ENCODE measurements around the gene CD3G. TPM values are rescaled to one million over a fixed set of nuclear protein-coding genes. Genes with fewer than 3 reads are reported as not detected.
A peak's percentile ranks its signal among the peaks of the same experiment; 100 is the strongest.

CD3G gene
- total RNA-seq, 1 experiment from 2014 or later, result 158 TPM

DNA sequence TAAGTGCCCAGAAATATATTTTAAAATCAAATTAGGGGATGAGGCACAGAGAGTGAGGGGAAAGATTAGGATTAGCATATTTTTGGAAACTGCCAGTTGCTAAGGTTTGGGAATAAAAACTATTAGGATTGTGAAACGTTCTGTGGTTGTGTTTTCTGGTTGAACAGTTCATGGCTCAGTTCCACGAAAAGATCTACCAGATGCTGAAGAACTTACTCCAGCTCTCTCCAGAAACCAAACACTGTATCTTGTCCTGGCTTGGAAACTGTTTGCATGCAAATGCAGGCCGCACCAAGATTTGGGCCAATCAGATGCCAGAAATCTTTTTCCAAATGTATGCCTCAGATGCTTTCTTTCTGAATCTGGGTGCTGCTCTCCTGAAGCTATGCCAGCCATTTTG, 30.6 kb downstream of the CD3G start:
- no peak overlapping the region for H3K4me3 ChIP-seq (ENCODE audit: low read length)
- H3K9me3 ChIP-seq (ENCODE audit: low read length), result no peaks in the 10 kb centered on the region
- H3K4me2 ChIP-seq (ENCODE audit: low read depth, low read length, poor library complexity, severe bottlenecking), result no peak overlapping the region
- H3K27me3 ChIP-seq (ENCODE audit: low read length), result no peaks in the 10 kb centered on the region
- H3K79me2 ChIP-seq (ENCODE audit: low read length), result no peaks in the 10 kb centered on the region
- no peak overlapping the region for H2AFZ ChIP-seq (ENCODE audit: low read length)
- no peaks in the 10 kb centered on the region; the same call in 1 of the 2 replicates for H3K36me3 ChIP-seq (ENCODE audit: insufficient read depth, low read length)
- no peaks in the 10 kb centered on the region for H3K9me2 ChIP-seq (replicated peaks; ENCODE audit: insufficient read depth, low read length)
- no peak for DNase-seq
- no peak overlapping the region for H3K9ac ChIP-seq (ENCODE audit: low read length)
- no peaks in the 10 kb centered on the region for H4K20me1 ChIP-seq (ENCODE audit: insufficient read depth, low read depth, low read length)
- no peak overlapping the region for H3K27ac ChIP-seq (ENCODE audit: low read length)
- H3K4me1 ChIP-seq (ENCODE audit: low read length), result no peaks in the 10 kb centered on the region

DNA sequence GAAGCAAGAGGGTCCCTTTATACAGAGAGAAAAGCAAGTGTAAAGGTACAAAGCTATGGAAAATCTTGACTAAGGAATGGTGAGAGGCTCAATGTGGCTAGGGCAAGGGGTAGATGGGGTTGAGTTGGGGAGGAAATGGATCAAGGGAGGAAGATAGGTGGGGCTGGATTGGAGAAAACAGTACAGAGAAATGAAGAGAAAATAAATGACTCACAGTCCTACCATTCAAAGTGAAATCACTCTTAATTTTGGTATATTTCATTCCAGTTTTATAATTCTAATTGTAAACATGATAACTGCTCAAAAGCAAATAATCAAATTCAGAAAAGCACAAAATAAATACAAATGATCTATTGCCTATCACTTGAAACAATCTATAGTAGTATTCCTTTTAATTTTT, 31.8 kb downstream of the CD3G start:
- Histone ChIP-seq H4K20me1 (ENCODE audit: insufficient read depth, low read depth, low read length) (no peaks in the 10 kb centered on the region), H3K9ac (ENCODE audit: low read length) (no peak overlapping the region), H2AFZ (ENCODE audit: low read length) (no peak overlapping the region), H3K4me2 (ENCODE audit: low read depth, low read length, poor library complexity, severe bottlenecking) (no peak overlapping the region), H3K27me3 (ENCODE audit: low read length) (no peaks in the 10 kb centered on the region), H3K79me2 (ENCODE audit: low read length) (no peaks in the 10 kb centered on the region), H3K9me3 (ENCODE audit: low read length) (no peaks in the 10 kb centered on the region), H3K4me3 (ENCODE audit: low read length) (no peak overlapping the region), H3K4me1 (ENCODE audit: low read length) (no peaks in the 10 kb centered on the region), H3K36me3 (ENCODE audit: insufficient read depth, low read length) (peaks cover 3% of the 10 kb centered on the region; the same call in 1 of the 2 replicates), H3K9me2 (replicated peaks; ENCODE audit: insufficient read depth, low read length) (no peaks in the 10 kb centered on the region), H3K27ac (ENCODE audit: low read length) (no peak overlapping the region)
- DNase-seq, result no peak

DNA sequence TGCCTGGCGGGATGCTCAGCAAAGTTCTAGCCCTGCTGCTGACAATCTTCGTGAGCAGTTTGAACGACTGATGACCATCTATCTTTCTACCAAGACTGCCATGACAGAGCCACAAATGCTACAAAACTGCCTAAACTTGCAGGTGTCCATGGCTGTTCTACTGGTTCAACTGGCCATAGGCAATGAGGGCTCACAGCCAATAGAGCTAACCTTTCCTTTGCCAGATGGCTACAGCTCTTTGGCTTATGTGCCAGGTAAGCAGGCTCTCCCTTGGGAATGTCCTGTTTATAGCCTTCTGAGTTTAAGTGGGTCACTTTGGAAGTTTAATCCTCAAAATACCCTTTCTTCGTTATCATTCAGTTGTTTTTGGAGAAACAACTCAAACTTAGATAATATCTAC, 35.4 kb downstream of the CD3G start:
- H3K4me2 ChIP-seq (ENCODE audit: low read depth, low read length, poor library complexity, severe bottlenecking), result no peak overlapping the region
- no peaks in the 10 kb centered on the region for H4K20me1 ChIP-seq (ENCODE audit: insufficient read depth, low read depth, low read length)
- H3K27me3 ChIP-seq (ENCODE audit: low read length), result no peaks in the 10 kb centered on the region

DNA sequence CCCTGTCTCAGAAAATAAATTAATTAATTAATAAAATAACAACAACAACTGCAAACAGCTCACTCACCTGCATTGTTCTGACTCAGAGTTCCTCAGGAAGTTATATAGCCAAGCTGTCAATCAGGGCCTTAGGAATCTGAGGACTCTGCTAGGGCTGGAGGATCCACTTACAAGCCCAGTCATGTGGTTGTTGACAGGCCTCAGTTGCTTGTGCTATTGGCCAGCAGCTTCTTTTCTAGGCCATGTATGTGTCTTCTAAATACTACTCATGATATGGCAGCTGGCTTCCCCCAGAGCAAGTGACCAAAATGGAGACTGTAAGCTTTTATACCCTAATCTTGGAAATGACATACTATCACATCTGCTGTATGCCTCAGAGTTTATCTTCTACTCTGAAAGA, 36.4 kb downstream of the CD3G start:
- Histone ChIP-seq H3K4me1 (ENCODE audit: low read length) (no peaks in the 10 kb centered on the region), H3K9ac (ENCODE audit: low read length) (no peak overlapping the region), H3K27ac (ENCODE audit: low read length) (no peak overlapping the region), H4K20me1 (ENCODE audit: insufficient read depth, low read depth, low read length) (no peaks in the 10 kb centered on the region), H3K4me3 (ENCODE audit: low read length) (no peak overlapping the region), H2AFZ (ENCODE audit: low read length) (no peak overlapping the region), H3K27me3 (ENCODE audit: low read length) (no peaks in the 10 kb centered on the region), H3K4me2 (ENCODE audit: low read depth, low read length, poor library complexity, severe bottlenecking) (no peak overlapping the region), H3K9me3 (ENCODE audit: low read length) (no peaks in the 10 kb centered on the region), H3K79me2 (ENCODE audit: low read length) (no peaks in the 10 kb centered on the region), H3K36me3 (ENCODE audit: insufficient read depth, low read length) (peaks cover 8% of the 10 kb centered on the region; the same call in 1 of the 2 replicates), H3K9me2 (replicated peaks; ENCODE audit: insufficient read depth, low read length) (no peaks in the 10 kb centered on the region)
- DNase-seq, result no peak

More for the DNA sequence above, 35.4 kb downstream of the CD3G start:
- Histone ChIP-seq H3K9me2 (replicated peaks; ENCODE audit: insufficient read depth, low read length) (no peaks in the 10 kb centered on the region), H3K4me1 (ENCODE audit: low read length) (no peaks in the 10 kb centered on the region), H3K79me2 (ENCODE audit: low read length) (no peaks in the 10 kb centered on the region), H3K4me3 (ENCODE audit: low read length) (no peak overlapping the region), H3K9me3 (ENCODE audit: low read length) (no peaks in the 10 kb centered on the region), H3K27ac (ENCODE audit: low read length) (no peak overlapping the region), H3K9ac (ENCODE audit: low read length) (no peak overlapping the region), H3K36me3 (ENCODE audit: insufficient read depth, low read length) (peaks cover 8% of the 10 kb centered on the region; the same call in 1 of the 2 replicates), H2AFZ (ENCODE audit: low read length) (no peak overlapping the region)
- DNase-seq, result no peak

DNA sequence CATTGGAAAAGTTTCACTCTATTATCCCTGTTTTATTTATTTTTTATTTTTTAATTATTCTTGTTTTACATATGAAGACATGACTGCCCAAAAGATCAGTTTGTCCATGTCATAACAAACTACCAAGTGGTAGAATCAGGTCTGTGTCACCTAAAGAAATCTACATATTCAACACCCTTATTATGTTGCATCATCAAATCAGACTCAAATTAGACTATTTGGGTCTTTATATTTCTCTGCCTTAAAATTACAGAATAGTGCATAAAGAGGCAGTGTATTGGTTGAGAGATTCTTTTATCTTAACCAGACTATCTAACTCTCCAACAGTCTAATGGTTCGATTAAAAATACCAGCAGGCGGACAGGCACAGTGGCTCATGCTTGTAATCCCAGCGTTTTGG, 38.8 kb downstream of the CD3G start:
- H3K4me3 ChIP-seq (ENCODE audit: low read length), result no peak overlapping the region
- H3K9me2 ChIP-seq (replicated peaks; ENCODE audit: insufficient read depth, low read length), result no peaks in the 10 kb centered on the region
- H3K79me2 ChIP-seq (ENCODE audit: low read length), result no peaks in the 10 kb centered on the region
- H3K9me3 ChIP-seq (ENCODE audit: low read length), result no peaks in the 10 kb centered on the region
- no peaks in the 10 kb centered on the region for H4K20me1 ChIP-seq (ENCODE audit: insufficient read depth, low read depth, low read length)
- no peak overlapping the region for H2AFZ ChIP-seq (ENCODE audit: low read length)
- H3K9ac ChIP-seq (ENCODE audit: low read length), result no peak overlapping the region
- H3K36me3 ChIP-seq (ENCODE audit: insufficient read depth, low read length), result peaks cover 20% of the 10 kb centered on the region
- H3K4me1 ChIP-seq (ENCODE audit: low read length), result no peaks in the 10 kb centered on the region
- H3K27ac ChIP-seq (ENCODE audit: low read length), result no peak overlapping the region
- H3K4me2 ChIP-seq (ENCODE audit: low read depth, low read length, poor library complexity, severe bottlenecking), result no peak overlapping the region
- no peaks in the 10 kb centered on the region for H3K27me3 ChIP-seq (ENCODE audit: low read length)
- DNase-seq, result no peak

DNA sequence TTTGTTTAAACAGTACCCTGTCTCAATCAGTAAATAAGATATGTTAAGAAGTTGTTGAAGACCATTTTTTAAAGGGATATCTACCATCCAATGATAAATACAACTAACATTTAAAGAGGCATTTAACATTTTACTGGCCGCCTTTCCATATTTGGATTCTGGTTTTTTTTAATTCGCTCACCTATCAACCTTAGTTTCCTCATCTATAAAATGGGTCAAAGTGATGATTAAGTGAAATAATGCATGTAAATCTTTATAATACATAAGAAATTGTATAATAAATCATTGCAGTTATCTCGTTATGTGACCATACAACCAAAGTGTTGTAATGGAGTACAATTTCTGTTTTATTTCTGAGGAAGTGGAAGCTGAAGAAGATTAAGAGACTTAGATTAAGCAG, 39.5 kb downstream of the CD3G start:
- Histone ChIP-seq H3K4me1 (ENCODE audit: low read length) (no peaks in the 10 kb centered on the region), H3K9me3 (ENCODE audit: low read length) (no peaks in the 10 kb centered on the region), H3K27ac (ENCODE audit: low read length) (no peak overlapping the region), H4K20me1 (ENCODE audit: insufficient read depth, low read depth, low read length) (no peaks in the 10 kb centered on the region), H3K27me3 (ENCODE audit: low read length) (no peaks in the 10 kb centered on the region), H3K36me3 (ENCODE audit: insufficient read depth, low read length) (peaks cover 20% of the 10 kb centered on the region), H3K9ac (ENCODE audit: low read length) (no peak overlapping the region), H3K4me3 (ENCODE audit: low read length) (no peak overlapping the region), H2AFZ (ENCODE audit: low read length) (no peak overlapping the region), H3K4me2 (ENCODE audit: low read depth, low read length, poor library complexity, severe bottlenecking) (no peak overlapping the region), H3K79me2 (ENCODE audit: low read length) (no peaks in the 10 kb centered on the region), H3K9me2 (replicated peaks; ENCODE audit: insufficient read depth, low read length) (no peaks in the 10 kb centered on the region)
- DNase-seq, result no peak

DNA sequence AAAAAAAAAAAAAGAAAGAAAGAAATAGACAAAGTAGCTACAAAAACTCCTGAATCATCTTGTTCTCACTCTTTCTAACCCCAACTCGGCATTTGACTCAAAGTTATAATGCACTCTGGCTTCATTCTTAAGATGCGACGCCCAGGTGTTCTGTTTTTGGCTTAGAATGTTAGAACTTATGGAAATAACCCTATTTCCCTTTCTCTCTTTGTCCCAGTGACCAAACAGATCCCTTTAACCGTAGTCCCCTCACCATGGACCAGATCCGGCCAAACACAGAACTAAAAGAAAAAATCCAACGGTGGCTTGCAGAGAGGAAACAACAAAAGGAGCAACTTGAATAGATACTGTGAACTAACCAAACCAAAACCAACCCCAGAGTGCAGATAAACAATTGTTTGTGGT, 52.0 kb downstream of the CD3G start:
- Histone ChIP-seq H3K36me3 (ENCODE audit: insufficient read depth, low read length) (peaks cover 9% of the 10 kb centered on the region; the same call in 1 of the 2 replicates), H3K4me3 (ENCODE audit: low read length) (no peak overlapping the region), H3K9me2 (replicated peaks; ENCODE audit: insufficient read depth, low read length) (no peaks in the 10 kb centered on the region), H3K27ac (ENCODE audit: low read length) (no peak overlapping the region), H3K9ac (ENCODE audit: low read length) (no peak overlapping the region), H3K4me2 (ENCODE audit: low read depth, low read length, poor library complexity, severe bottlenecking) (no peak overlapping the region), H3K9me3 (ENCODE audit: low read length) (no peaks in the 10 kb centered on the region), H3K27me3 (ENCODE audit: low read length) (no peaks in the 10 kb centered on the region), H2AFZ (ENCODE audit: low read length) (no peak overlapping the region), H4K20me1 (ENCODE audit: insufficient read depth, low read depth, low read length) (no peaks in the 10 kb centered on the region), H3K79me2 (ENCODE audit: low read length) (0 out of 2 replicates have a peak, but pooled peaks cover 4% of the 10 kb centered on the region), H3K4me1 (ENCODE audit: low read length) (peaks cover 16% of the 10 kb centered on the region)
- no peak for DNase-seq

DNA sequence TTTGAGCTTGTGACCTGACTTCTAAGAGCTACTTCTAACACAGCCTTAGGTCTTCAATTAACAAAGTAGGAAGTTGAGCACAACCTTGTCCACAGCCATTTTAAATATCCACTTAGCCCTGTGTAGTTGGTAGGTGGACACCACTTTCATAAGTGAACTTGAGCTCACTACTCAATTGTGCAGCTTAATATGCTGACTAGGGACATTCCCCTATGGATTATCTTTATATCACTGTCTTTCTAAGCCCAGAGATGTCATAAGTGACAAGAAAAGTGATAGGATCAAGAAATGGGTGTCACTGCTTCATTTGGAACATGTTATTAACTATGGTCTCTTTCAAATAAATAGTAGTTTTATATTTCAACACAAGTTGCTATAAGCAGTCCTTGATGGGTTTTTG, 53.3 kb downstream of the CD3G start:
- Histone ChIP-seq H3K79me2 (ENCODE audit: low read length) (peaks cover 14% of the 10 kb centered on the region), H3K27ac (ENCODE audit: low read length) (peak overlapping the region; percentile 41; the same call in 1 of the 2 replicates), H2AFZ (ENCODE audit: low read length) (no peak overlapping the region), H3K27me3 (ENCODE audit: low read length) (no peaks in the 10 kb centered on the region), H3K36me3 (ENCODE audit: insufficient read depth, low read length) (peaks cover 6% of the 10 kb centered on the region; the same call in 1 of the 2 replicates), H3K9me3 (ENCODE audit: low read length) (no peaks in the 10 kb centered on the region), H3K9me2 (replicated peaks; ENCODE audit: insufficient read depth, low read length) (no peaks in the 10 kb centered on the region), H3K4me2 (ENCODE audit: low read depth, low read length, poor library complexity, severe bottlenecking) (no peak overlapping the region), H3K4me3 (ENCODE audit: low read length) (no peak overlapping the region), H4K20me1 (ENCODE audit: insufficient read depth, low read depth, low read length) (peaks cover 9% of the 10 kb centered on the region; the same call in 1 of the 2 replicates), H3K4me1 (ENCODE audit: low read length) (peaks cover 18% of the 10 kb centered on the region), H3K9ac (ENCODE audit: low read length) (no peak overlapping the region)
- no peak for DNase-seq
